Measurements from ENCODE around the gene ARHGAP24. TPM values are rescaled to one million over a fixed set of nuclear protein-coding genes. Genes with fewer than 3 reads are reported as not detected.

ARHGAP24 gene
- polyA plus RNA-seq, 3 donors = 12.5 to 32.0 (median 18.8) TPM

DNA sequence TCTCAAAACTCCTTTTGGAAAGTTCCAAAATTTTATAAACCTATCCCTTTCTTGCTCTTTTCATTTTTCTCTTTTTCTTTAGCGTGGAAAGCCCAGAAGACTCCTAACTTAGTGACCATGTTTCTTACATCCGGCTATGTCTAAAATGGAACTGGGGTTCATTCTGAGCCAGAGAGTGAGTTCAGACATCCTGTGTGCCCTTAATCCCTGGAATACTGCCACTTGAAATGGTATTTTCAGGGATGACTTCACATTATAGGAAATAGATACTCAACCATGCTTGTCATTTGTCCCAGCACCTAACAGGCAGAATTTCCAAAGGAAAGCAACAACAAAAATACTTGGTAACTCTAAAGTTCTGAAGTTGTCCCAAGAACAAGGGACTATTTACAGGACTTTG, 379.6 kb downstream of the ARHGAP24 start:
- no peak overlapping the region for H3K27ac ChIP-seq (ENCODE audit: low read depth in 1 of 2, low read length in 2 of 2)
- peaks cover 0 to 5% of the 10 kb centered on the region in 2 donors for H3K9me3 ChIP-seq (replicated peaks in 1 of 2; ENCODE audit: control insufficient read depth in 1 of 2, insufficient read depth in 1 of 2, low read length in 2 of 2)
- intact Hi-C loops (cut with micrococcal nuclease) = no loop called here
- no peak overlapping the region for H3K4me3 ChIP-seq (replicated peaks in 1 of 3; ENCODE audit: low read depth in 2 of 3, low read length in 3 of 3)
- H4K20me1 ChIP-seq (ENCODE audit: insufficient read depth, low read length) = peaks cover 7% of the 10 kb centered on the region
- H3K27ac Mint-ChIP-seq = no peak overlapping the region
- WGBS (ENCODE audit: insufficient coverage) = no CpG with 5 or more reads among the region's 2 CpGs
- no peak overlapping the region for H3K4me2 ChIP-seq (replicated peaks; ENCODE audit: extremely low read depth, low read length, poor library complexity, severe bottlenecking)
- no peaks in the 10 kb centered on the region for H3K36me3 ChIP-seq (replicated peaks in 1 of 2; ENCODE audit: control insufficient read depth in 1 of 2, insufficient read depth in 2 of 2, low read length in 2 of 2)
- H3K27me3 Mint-ChIP-seq (ENCODE audit: low read depth in 3 of 3) = no peaks in the 10 kb centered on the region
- no peaks in the 10 kb centered on the region for H3K79me2 ChIP-seq (ENCODE audit: insufficient read depth, low read length)
- no peaks in the 10 kb centered on the region for H3K27me3 ChIP-seq (ENCODE audit: control insufficient read depth in 2 of 2, insufficient read depth in 2 of 2, low read length in 2 of 2)
- H3K4me1 ChIP-seq (ENCODE audit: control insufficient read depth in 1 of 2, insufficient read depth in 2 of 2, low read length in 2 of 2) = no peaks in the 10 kb centered on the region
- H3K9ac ChIP-seq (ENCODE audit: insufficient read depth, low read length, poor library complexity, severe bottlenecking) = no peak overlapping the region
- TF ChIP-seq, protein P1, sequence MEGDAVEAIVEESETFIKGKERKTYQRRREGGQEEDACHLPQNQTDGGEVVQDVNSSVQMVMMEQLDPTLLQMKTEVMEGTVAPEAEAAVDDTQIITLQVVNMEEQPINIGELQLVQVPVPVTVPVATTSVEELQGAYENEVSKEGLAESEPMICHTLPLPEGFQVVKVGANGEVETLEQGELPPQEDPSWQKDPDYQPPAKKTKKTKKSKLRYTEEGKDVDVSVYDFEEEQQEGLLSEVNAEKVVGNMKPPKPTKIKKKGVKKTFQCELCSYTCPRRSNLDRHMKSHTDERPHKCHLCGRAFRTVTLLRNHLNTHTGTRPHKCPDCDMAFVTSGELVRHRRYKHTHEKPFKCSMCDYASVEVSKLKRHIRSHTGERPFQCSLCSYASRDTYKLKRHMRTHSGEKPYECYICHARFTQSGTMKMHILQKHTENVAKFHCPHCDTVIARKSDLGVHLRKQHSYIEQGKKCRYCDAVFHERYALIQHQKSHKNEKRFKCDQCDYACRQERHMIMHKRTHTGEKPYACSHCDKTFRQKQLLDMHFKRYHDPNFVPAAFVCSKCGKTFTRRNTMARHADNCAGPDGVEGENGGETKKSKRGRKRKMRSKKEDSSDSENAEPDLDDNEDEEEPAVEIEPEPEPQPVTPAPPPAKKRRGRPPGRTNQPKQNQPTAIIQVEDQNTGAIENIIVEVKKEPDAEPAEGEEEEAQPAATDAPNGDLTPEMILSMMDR (IDR thresholded peaks at IDR 0.05) = no peak
- H3K36me3 Mint-ChIP-seq = peaks cover 0 to 6% of the 10 kb centered on the region in 2 donors
- H2AFZ ChIP-seq (ENCODE audit: insufficient read depth, low read depth, low read length, poor library complexity, severe bottlenecking) = no peak overlapping the region
- peaks cover 0 to 18% (median 6%) of the 10 kb centered on the region in 7 donors for H3K9me3 Mint-ChIP-seq
- DNase-seq = no peak
- H3K4me1 Mint-ChIP-seq = no peaks in the 10 kb centered on the region
- H3K4me3 Mint-ChIP-seq = no peak overlapping the region

DNA sequence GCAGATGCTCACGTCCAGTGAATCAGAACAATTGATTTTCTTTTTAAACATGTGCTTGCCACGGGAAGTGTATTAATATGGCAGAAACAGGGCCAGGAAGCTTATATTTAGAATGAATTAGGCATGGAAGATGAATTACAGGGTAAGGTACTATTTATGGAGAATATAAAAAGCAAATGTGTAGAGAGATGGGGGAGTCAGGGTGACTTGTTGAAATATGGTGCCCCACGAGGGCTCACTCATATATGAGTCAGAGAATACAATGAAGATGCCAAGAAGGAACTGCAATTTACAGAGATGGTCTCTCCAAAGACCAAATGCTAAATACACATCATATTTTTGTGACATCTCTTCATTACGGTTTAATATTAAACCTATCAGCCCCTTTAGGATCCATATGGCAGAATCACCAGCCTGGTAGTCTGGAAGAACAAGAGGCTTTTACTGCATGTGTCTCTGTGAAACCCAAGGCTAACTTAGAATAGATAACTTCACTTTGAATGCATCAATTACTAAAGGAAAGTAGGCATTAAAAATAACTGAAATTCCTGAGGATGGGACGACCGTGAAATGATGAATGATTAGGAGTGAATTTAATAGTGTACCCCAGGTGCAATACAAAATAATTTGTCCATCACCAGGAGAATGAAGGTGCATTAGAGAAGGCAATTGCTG, 385.3 kb downstream of the ARHGAP24 start:
- Mint-ChIP-seq H3K9me3 (peaks cover 0 to 1% (median 0%) of the 10 kb centered on the region in 7 donors), H3K4me1 (no peaks in the 10 kb centered on the region), H3K27me3 (ENCODE audit: low read depth in 3 of 3) (no peaks in the 10 kb centered on the region), H3K4me3 (no peak overlapping the region), H3K36me3 (peaks cover 0 to 3% of the 10 kb centered on the region in 2 donors), H3K27ac (no peak overlapping the region)
- Histone ChIP-seq H4K20me1 (ENCODE audit: insufficient read depth, low read length) (peaks cover 30% of the 10 kb centered on the region), H3K4me2 (replicated peaks; ENCODE audit: extremely low read depth, low read length, poor library complexity, severe bottlenecking) (no peak overlapping the region), H3K27me3 (ENCODE audit: control insufficient read depth in 2 of 2, insufficient read depth in 2 of 2, low read length in 2 of 2) (no peaks in the 10 kb centered on the region), H3K4me3 (replicated peaks in 1 of 3; ENCODE audit: low read depth in 2 of 3, low read length in 3 of 3) (no peak overlapping the region), H2AFZ (ENCODE audit: insufficient read depth, low read depth, low read length, poor library complexity, severe bottlenecking) (no peak overlapping the region), H3K27ac (ENCODE audit: low read depth in 1 of 2, low read length in 2 of 2) (no peak overlapping the region), H3K79me2 (ENCODE audit: insufficient read depth, low read length) (no peaks in the 10 kb centered on the region), H3K36me3 (replicated peaks in 1 of 2; ENCODE audit: control insufficient read depth in 1 of 2, insufficient read depth in 2 of 2, low read length in 2 of 2) (no peaks in the 10 kb centered on the region), H3K4me1 (ENCODE audit: control insufficient read depth in 1 of 2, insufficient read depth in 2 of 2, low read length in 2 of 2) (no peaks in the 10 kb centered on the region), H3K9me3 (replicated peaks in 1 of 2; ENCODE audit: control insufficient read depth in 1 of 2, insufficient read depth in 1 of 2, low read length in 2 of 2) (no peaks in the 10 kb centered on the region), H3K9ac (ENCODE audit: insufficient read depth, low read length, poor library complexity, severe bottlenecking) (no peak overlapping the region)
- TF ChIP-seq, protein P1 (IDR thresholded peaks at IDR 0.05) = no peak
- DNase-seq = no peak
- 0% methylated on average over 1 of the region's 6 CpGs for WGBS (ENCODE audit: insufficient coverage)
- intact Hi-C loops (cut with micrococcal nuclease) = no loop called here

Measured in CD14-positive monocyte (primary cell).